ENCODE data around the gene COX7A1.
"Not testable (repeated sequence)": the region's sequence is repeated elsewhere in the genome, so short reads cannot be mapped to it uniquely, and the experiment has no call there.

Gene COX7A1

GRCh38 chr19:36141039-36141927 is 11.0 kb downstream of the COX7A1 start:
- peak; percentile 75 to 78 for DNase-seq (ENCODE audit: low read depth in 2 of 2)

DNA sequence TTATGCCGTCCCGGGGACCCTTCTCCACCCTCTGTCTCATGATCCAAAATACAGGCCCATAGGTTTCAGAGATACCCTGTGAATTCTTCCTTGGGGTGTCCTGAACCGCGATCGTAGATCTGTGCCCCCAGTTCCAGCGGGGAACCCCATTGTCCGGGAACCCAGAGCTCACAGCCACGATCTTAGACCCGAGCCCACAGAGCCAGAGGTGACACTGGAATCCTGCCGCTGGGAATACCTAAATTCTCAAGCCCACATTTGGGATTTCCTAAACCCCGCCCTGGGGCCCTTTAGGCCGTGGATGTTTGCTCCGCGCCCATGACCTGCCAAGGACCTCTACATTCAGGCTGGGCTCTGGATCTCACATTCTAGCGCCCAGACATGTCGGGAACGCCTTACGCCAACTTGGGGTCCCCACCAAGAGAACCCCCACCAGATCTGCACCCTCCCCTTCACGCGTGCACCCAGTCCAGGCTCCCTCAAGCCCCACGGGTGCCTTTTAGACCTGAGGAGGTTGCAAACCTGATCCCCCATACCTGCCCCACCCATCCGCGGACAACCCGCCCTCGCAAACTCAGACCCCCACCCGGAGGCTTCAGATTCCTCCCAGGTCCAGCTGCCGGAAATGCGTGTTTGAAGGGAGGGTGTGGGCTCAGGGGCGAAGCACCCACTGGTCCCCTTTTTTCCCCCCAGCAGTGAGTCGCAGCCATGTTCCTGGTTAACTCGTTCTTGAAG is 11.8 kb downstream of the COX7A1 start:
- peak in 1 of 2 donors; percentile 43 for DNase-seq (ENCODE audit: low read depth in 2 of 2)

DNA sequence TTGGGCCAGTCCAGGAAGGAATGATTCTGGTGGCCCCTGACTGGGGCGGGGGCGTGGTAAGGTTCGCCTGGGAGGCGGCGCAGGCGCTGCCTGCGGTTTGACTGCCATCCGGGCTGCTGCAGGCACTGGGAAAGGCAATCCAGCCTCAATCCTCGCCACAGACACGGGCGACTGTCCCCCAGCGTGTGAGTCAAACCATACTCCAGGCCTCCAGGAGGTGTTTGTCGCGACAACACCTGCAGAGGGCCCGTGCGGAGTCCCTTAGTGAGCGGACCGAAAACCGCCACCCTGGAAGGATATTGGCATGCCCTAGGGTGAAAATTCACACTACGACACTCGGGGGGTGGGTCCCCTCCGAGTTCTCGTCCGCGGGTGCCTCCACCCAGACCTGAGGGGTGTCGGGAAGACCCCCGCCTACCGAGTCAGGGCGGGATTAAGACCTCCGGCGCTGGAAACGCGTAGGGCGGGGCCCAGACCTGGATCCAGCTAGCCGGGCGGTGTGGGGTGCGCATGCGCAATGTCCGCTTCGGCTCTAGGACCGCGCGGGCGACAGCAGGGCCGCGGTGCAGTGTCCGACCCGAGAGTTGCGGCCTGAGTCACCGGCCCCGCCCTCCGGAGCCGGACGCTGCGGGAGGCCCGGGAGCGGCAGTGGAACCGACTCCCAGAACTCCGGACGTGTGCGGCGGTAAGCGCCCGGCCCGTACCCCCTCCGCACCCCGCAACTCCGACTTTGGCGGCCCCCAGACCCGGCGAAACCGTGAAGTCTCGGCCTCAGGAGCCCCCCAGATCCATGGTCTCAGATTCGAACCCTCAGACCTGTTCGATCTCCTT is 12.6 kb downstream of the COX7A1 start, which contains the start of gene CAPNS1:
Gene CAPNS1, plus strand, starts transcription at position 594 of the 831 bp plus-strand sequence. CDS start 946 bp downstream, outside the sequence.
- DNase-seq (ENCODE audit: low read depth in 2 of 2) = peak; percentile 94 to 95

DNA sequence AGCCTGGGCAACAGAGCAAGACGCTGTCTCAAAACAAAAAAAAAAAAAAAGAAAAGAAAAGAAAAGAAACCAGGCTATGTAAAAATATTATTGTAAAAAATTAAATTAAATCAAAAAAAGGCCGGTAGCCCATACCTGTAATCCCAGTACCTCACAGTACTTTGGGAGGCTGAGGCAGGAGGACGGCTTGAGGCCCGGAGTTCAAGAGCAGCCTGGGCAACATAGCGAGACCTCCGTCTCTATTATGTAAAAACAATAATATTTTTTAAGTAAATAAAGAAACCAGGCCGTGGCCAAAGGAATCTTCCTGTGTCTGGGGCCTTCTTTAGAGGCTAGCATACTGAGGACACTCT is 13.2 kb downstream of the COX7A1 start:
- no peak for DNase-seq (ENCODE audit: low read depth in 2 of 2)

GRCh38 chr19:36136964-36137686 is 15.1 kb downstream of the COX7A1 start:
- no peak for DNase-seq (ENCODE audit: low read depth in 2 of 2)

- DNase-seq (ENCODE audit: low read depth in 2 of 2) = not testable (repeated sequence)
Observed at GRCh38 chr19:36134867-36135266, 17.4 kb downstream of the COX7A1 start.

DNA sequence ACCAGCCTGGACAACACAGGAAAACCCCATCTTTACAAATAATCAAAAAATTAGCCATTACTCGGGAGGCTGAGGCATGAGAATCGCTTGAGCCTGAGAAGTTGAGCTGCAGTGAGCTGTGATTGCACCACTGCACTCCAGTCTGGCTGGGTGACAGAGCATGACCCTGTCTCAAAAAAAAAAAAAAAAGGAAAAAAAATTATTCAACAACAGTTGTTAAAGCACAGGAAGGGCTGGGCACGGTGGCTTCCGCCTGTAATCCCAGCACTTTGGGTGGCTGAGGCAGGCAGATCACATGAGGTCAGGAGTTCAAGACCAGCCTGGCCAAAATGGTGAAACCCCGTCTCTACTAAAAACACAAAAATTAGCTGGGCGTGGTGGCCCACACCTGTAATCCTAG is 21.0 kb downstream of the COX7A1 start:
- not testable (repeated sequence) for DNase-seq (ENCODE audit: low read depth in 2 of 2)

- DNase-seq (ENCODE audit: low read depth in 2 of 2) = no peak
Observed at GRCh38 chr19:36128392-36128736, 23.9 kb downstream of the COX7A1 start.

DNA sequence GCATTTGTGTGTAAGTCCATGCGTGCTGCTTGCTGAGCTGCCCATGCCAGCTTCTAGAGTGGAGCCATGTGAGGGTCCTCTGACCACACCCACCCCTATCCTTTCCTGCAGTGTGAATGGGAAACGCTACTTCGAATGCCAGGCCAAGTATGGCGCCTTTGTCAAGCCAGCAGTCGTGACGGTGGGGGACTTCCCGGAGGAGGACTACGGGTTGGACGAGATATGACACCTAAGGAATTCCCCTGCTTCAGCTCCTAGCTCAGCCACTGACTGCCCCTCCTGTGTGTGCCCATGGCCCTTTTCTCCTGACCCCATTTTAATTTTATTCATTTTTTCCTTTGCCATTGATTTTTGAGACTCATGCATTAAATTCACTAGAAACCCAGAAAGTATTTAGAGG is 26.7 kb downstream of the COX7A1 start:
- DNase-seq (ENCODE audit: low read depth in 2 of 2) = no peak

DNA sequence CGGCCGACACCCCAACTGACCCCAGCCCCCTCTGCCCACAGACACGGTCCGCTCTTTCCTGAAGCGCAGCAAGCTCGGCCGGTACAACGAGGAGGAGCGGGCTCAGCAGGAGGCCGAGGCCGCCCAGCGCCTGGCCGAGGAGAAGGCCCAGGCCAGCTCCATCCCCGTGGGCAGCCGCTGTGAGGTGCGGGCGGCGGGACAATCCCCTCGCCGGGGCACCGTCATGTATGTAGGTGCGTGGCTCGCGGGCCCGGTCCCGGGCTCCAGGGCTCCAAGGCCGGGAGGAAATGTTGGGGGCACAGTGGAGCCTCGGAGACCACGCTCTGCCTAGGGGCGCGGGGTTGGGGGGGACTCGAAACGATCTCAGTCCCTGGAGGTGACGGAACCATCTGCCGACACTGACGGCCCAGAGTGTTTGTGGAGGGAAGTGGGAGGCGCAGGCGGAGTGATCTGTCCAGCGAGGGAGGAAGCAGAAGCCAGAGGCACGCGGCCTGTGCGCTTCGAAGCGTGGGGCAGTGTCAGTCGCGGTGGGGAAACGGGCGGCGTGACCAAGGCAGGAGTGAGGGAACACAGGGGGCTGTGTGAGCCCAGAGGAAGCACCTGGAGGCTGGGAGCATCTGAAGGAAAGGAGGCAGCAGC is 30.6 kb downstream of the COX7A1 start:
- DNase-seq (ENCODE audit: low read depth in 2 of 2) = no peak

GRCh38 chr19:36120984-36121358 is 31.3 kb downstream of the COX7A1 start:
- DNase-seq (ENCODE audit: low read depth in 2 of 2) = no peak

- no peak for DNase-seq (ENCODE audit: low read depth in 2 of 2)
Observed at GRCh38 chr19:36120092-36120983, 31.9 kb downstream of the COX7A1 start.

DNA sequence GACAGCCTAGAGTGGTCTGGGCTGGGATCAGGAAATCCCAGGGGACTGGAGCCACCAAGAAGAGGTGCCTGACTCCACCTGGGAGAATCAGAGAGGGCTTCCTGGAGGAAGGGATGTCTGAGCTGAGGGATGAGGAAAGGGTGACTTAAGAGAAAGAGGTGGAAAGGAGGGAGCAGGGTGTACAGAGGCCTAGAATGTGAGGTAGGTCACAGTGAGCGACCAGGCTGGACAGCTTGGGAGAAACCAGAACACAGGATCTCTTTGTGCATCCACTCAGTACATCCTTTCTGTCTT is 36.0 kb downstream of the COX7A1 start:
- no peak for DNase-seq (ENCODE audit: low read depth in 2 of 2)

DNA sequence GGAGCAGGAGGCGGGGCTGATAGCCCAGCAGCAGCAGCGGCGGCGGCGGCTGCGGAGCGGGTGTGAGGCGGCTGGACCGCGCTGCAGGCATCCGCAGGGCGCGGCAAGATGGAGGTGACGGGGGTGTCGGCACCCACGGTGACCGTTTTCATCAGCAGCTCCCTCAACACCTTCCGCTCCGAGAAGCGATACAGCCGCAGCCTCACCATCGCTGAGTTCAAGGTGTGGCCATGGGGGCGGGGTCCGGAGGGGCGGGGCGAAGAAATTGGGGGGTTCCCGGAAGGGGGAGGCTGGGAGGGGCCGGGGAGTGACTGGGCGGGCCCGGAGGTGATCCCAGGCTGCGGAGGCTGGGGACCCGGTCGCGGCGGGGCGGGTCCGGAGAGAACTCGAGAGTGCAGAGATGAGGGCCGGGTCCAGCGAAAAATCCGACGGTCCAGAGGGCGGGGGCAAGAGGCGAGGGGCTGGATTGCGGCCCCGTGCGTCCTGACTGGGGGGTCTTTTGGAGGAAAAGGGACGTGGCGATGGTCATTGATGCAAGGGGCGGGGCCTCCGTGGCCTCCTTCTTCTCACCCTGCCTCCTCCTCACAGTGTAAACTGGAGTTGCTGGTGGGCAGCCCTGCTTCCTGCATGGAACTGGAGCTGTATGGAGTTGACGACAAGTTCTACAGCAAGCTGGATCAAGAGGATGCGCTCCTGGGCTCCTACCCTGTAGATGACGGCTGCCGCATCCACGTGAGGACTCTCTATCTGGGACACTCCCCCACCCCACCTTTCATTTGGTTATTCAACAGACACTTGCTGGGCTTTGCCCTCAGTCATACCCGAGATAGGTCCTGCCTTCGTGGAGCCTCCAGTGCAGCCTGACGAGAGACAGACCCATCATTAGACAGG is 36.5 kb downstream of the COX7A1 start, which contains the start of gene TBCB:
Gene TBCB, plus strand, starts transcription at position 16 of the 891 bp plus-strand sequence. Its CDS starts 93 bp downstream, at position 109.
- peak; percentile 80 for DNase-seq (ENCODE audit: low read depth in 2 of 2)

DNA sequence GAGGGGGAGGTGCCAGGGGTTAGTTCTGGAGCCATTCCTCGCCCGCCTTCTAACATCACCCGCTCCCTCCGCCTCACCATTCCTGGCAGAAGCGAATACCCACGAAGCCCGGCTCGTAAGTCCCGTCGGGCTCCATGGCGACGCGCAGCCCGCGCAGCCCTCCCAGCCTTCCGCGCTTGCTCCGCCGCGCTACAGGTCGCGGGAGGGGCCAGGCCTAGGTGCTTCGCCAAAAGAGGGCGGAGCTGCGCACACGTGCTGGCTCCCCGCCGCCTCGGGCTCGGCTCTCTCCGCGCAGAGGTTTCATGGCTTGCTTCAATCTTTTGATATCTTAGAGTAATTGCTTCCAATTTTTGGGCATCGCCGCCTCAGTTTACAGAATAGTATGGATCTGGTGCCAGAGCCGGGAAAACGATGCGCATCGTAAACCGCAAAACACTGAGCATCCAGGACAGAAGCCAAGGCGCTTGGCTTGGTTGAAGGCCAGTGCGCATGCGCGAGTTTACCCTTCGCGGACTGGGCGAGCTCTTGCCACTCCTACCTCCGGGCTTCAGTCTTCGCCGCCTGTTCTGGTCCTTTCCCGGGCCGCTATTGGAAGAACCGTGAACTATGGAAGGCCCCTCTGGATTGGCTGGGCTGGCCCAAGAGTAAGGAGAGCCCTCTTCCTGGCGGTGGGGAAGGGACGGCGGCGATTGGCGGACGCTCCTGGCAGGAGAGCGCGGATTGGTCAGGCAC is 37.4 kb downstream of the COX7A1 start, which contains the start of gene POLR2I:
Gene POLR2I, minus strand, starts transcription at position 155 of the 732 bp plus-strand sequence. Its CDS starts 19 bp downstream, at position 136.
- DNase-seq (ENCODE audit: low read depth in 2 of 2) = peak; percentile 97 to 98

DNA sequence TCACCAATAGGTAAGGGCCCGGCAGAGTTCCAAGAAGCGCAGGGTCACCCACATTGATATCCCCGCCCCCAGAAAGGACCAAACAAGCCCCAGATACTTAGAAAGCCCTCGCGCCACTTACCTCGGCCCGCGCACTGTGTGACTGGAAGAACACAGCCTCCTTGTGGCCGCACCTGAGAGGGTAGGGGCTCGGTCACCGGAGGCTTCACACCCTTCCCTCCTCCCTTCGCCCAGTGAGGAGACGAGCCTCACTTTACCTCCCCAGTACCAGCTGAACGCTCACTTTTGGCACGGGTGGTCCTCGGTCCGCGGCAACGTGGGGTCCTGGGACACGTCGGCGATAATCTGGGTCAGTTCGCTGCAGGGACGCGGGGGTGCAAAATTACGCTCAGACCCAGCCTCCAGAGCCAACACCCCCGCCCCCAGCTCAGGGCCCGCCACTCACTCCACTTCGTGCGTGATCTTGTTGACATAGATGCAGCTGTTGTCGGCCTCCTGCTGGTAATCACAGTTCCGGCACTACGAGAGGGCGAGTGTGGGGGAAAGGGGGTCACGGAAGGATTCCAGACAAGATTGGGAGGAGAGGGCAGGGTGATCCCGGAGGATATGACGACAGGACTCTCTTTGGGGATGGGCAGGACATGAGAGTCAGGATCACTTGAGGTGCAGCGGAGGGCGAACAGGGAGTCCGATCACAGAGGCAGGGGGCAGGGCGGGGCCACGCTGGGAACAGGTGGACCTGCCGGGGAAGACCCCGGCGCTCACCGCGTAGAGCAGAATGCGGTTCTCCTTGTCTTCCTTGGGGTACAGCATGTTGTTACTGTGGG is 38.1 kb downstream of the COX7A1 start:
- DNase-seq (ENCODE audit: low read depth in 2 of 2) = no peak

- no peak for DNase-seq (ENCODE audit: low read depth in 2 of 2)
Observed at GRCh38 chr19:36113425-36113824, 38.8 kb downstream of the COX7A1 start.
